NT2/D1 (cell line): ENCODE data around the gene TAPT1.

ENCODE experiments used
- SUZ12 ChIP-seq: IDR thresholded peaks from 2 replicates; pipeline ENCODE4 v1.6.1; 2011; ENCODE audit not compliant: insufficient read length, insufficient read depth; ENCODE audit errors: extremely low read depth
- YY1 ChIP-seq: IDR thresholded peaks from 2 replicates; pipeline ENCODE4 v1.6.1; 2011; ENCODE audit not compliant: insufficient read length, insufficient read depth
- ZNF274 ChIP-seq: IDR thresholded peaks from 2 replicates; pipeline ENCODE4 v1.6.1; 2011; ENCODE audit warnings: mild to moderate bottlenecking, low read depth, low read length

DNA sequence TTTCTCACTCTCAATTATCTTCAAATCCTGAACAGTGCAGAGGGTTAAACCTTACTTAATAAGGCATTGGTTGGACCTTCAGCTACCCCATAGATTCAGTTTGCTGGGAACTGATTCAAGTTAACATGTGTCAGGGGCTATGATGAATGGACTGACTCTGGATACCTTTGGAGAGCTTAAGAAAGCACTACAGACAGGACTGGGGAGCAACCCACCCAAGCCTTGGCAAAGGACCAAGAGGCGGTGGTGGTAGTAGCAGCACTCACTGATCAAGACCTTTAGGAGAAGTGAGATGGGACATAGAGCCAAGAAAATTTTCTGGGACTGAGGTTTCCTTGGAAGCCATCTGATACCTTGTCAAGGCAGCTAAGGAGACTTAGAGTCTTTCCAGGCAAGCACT, 43.0 kb upstream of the TAPT1 start:
- TF ChIP-seq ZNF274 (no peak), SUZ12 (no peak), YY1 (no peak)
